ENCODE results near the gene RAVER1. TPM values are rescaled to one million over a fixed set of nuclear protein-coding genes. Genes with fewer than 3 reads are reported as not detected.

Gene RAVER1
- total RNA-seq, 1 donor from 2014 or later, result 78.2 TPM

GRCh38 chr19:10317857-10318462, 15.4 kb downstream of the RAVER1 start:
- TF ChIP-seq, protein P1, sequence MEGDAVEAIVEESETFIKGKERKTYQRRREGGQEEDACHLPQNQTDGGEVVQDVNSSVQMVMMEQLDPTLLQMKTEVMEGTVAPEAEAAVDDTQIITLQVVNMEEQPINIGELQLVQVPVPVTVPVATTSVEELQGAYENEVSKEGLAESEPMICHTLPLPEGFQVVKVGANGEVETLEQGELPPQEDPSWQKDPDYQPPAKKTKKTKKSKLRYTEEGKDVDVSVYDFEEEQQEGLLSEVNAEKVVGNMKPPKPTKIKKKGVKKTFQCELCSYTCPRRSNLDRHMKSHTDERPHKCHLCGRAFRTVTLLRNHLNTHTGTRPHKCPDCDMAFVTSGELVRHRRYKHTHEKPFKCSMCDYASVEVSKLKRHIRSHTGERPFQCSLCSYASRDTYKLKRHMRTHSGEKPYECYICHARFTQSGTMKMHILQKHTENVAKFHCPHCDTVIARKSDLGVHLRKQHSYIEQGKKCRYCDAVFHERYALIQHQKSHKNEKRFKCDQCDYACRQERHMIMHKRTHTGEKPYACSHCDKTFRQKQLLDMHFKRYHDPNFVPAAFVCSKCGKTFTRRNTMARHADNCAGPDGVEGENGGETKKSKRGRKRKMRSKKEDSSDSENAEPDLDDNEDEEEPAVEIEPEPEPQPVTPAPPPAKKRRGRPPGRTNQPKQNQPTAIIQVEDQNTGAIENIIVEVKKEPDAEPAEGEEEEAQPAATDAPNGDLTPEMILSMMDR (conservative IDR thresholded peaks at IDR 0.05), result no peak
- Mint-ChIP-seq H3K36me3 (ENCODE audit: low read depth) (peaks cover 5% of the 10 kb centered on the region), H3K4me3 (no peak overlapping the region), H3K27me3 (ENCODE audit: low read depth) (no peaks in the 10 kb centered on the region), H3K9me3 (no peaks in the 10 kb centered on the region), H3K4me1 (peaks cover 19% of the 10 kb centered on the region), H3K27ac (ENCODE audit: unreplicated experiment) (no peak overlapping the region)
- no peak for DNase-seq (ENCODE audit: low read depth, low spot score)

DNA sequence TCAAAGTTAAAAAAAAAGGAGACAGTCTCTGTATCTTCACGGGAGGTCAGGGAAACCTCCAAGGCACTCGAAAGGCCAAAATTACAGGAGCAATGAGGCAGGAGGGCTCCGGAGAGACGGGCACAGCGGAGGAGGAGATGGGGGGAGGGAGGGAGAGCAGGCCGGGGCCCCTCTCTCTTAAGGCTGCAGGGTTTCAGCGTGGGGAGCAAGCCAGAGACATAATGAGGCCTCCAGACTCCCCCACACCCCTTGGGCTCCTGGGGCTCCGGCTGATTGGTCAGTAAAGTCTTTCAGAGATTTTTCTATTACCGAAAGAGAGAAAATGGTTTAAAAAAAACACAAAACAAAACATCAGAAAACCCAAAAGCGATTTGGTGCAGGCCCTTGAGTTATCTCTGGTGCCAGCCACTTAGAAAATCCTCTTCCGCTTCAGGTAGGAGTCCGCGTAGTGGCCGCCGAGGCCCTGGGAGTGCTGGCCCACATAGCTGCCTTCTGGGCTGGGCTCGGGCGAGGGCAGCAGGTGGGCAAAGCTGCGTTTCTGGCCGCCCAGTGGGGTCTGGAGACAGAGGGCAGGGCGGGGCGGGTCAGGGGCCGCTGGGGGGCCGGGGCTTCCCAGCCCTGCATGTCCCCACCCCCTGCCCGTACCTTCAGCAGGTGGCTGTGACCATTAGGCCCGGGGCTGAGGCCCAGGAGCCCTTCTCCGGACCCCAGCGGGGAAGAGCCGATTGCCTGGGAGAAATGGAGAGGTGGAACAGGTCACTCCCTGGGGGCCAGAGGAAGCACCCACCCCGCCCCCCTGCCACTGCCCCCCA, 16.1 kb downstream of the RAVER1 start:
- Mint-ChIP-seq H3K9me3 (no peaks in the 10 kb centered on the region), H3K27me3 (ENCODE audit: low read depth) (no peaks in the 10 kb centered on the region), H3K27ac (ENCODE audit: unreplicated experiment) (no peak overlapping the region), H3K36me3 (ENCODE audit: low read depth) (peaks cover 5% of the 10 kb centered on the region), H3K4me1 (peaks cover 19% of the 10 kb centered on the region), H3K4me3 (peak overlapping the region; percentile 65)
- DNase-seq (ENCODE audit: low read depth, low spot score), result no peak
- TF ChIP-seq, protein P1 (conservative IDR thresholded peaks at IDR 0.05), result no peak

DNA sequence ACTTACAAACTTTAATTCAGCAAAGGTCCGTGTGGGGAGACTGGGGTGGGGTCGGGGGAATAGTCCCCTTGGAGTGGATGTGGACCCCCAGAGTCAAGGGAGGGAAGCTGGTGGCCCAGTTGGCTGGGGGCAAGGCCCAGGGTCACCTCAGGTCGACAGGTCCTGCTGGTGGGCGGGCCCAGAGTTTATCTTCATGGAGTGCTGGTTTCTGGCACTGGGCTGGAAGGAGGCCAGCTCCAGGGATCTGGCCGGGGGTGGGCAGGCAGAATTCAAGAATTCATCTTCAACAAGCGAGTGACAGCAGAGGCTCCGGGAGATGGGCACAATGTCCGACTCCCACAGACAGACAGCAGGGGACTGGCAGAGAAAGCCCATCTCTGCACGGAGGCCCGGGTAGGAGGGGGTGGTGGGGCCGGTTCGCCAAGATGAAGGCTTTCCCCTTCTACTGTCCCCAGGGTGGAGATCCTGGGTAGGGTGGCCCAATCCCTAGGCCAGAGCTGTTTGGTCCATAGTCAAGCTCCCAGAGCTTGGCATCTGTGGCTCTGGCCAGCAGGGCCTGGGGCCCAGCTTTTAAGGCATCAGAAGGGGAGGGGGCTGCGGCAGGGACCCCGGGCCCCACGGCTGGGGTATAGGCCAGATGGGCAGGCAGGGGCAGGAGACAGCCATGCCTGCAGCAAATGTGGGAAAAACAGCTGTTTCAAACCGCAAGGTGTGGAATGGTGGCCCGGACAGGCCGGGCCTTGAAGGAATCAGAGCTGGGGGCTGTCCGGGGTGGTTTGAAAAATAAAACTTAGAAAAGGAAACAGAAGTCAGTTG, 16.9 kb downstream of the RAVER1 start:
- Mint-ChIP-seq H3K4me1 (peaks cover 19% of the 10 kb centered on the region), H3K9me3 (no peaks in the 10 kb centered on the region), H3K4me3 (peak overlapping the region; percentile 91), H3K27ac (ENCODE audit: unreplicated experiment) (peak overlapping the region; percentile 45), H3K36me3 (ENCODE audit: low read depth) (peaks cover 5% of the 10 kb centered on the region), H3K27me3 (ENCODE audit: low read depth) (no peaks in the 10 kb centered on the region)
- TF ChIP-seq, protein P1 (conservative IDR thresholded peaks at IDR 0.05), result no peak
- no peak for DNase-seq (ENCODE audit: low read depth, low spot score)

GRCh38 chr19:10315335-10316214, 17.8 kb downstream of the RAVER1 start, which contains the start of gene FDX2:
FDX2 (minus strand) TSS chr19:10316015; CDS start chr19:10315996, 19 bp downstream.
- peak; percentile 87 for DNase-seq (ENCODE audit: low read depth, low spot score)
- Mint-ChIP-seq H3K27me3 (ENCODE audit: low read depth) (no peaks in the 10 kb centered on the region), H3K9me3 (no peaks in the 10 kb centered on the region), H3K36me3 (ENCODE audit: low read depth) (peaks cover 5% of the 10 kb centered on the region), H3K4me3 (peak within 1 kb of the TSS; percentile 91), H3K4me1 (peaks cover 19% of the 10 kb centered on the region), H3K27ac (ENCODE audit: unreplicated experiment) (peak within 1 kb of the TSS; percentile 51)
- TF ChIP-seq, protein P1 (conservative IDR thresholded peaks at IDR 0.05), result no peak
